ENCODE results near the gene EBF3.

Gene EBF3

GRCh38 chr10:129932751-129933433, 31.2 kb downstream of the EBF3 start:
- Histone ChIP-seq H3K79me2 (ENCODE audit: insufficient read depth, low read depth) (no peaks in the 10 kb centered on the region), H3K4me1 (ENCODE audit: low read depth, poor library complexity, severe bottlenecking) (no peaks in the 10 kb centered on the region), H3K9ac (no peak overlapping the region), H4K20me1 (ENCODE audit: insufficient read depth) (no peaks in the 10 kb centered on the region), H3K27me3 (ENCODE audit: insufficient read depth, low read depth) (no peaks in the 10 kb centered on the region), H3K27ac (no peak overlapping the region), H3K36me3 (ENCODE audit: insufficient read depth) (no peaks in the 10 kb centered on the region), H3K4me2 (no peak overlapping the region), H3K4me3 (IDR thresholded peaks at IDR 0.05; ENCODE audit: insufficient read depth, low read depth, low read length) (no peak overlapping the region), H2AFZ (ENCODE audit: low read depth) (no peak overlapping the region)
- TF ChIP-seq CTCF (conservative IDR thresholded peaks at IDR 0.05; ENCODE audit: low read depth, low read length) = no peak

DNA sequence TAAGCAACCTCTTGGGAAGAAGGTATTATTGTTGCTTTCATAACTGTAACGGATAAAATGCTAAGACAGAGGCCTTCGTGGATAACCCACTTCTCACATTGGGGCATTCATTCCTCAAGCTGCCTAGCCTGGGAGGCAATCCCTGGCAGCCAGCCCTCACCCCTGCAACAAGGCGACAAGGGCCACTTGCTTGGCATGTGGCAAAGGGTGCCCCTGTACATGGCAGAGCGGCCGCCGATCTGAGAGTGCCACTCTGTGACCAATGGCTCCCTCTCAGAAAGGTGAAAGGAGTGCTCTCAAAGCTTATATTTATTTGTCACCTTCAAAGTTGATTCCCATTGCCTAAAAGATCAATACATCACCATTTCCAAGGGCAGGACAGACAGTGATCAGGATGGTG, 31.9 kb downstream of the EBF3 start:
- H3K9ac ChIP-seq = no peak overlapping the region
- H3K79me2 ChIP-seq (ENCODE audit: insufficient read depth, low read depth) = no peaks in the 10 kb centered on the region
- H3K4me1 ChIP-seq (ENCODE audit: low read depth, poor library complexity, severe bottlenecking) = no peaks in the 10 kb centered on the region
- H3K27ac ChIP-seq = no peak overlapping the region
- no peaks in the 10 kb centered on the region for H3K36me3 ChIP-seq (ENCODE audit: insufficient read depth)
- no peak overlapping the region for H3K4me2 ChIP-seq
- H4K20me1 ChIP-seq (ENCODE audit: insufficient read depth) = no peaks in the 10 kb centered on the region
- no peaks in the 10 kb centered on the region for H3K27me3 ChIP-seq (ENCODE audit: insufficient read depth, low read depth)
- no peak overlapping the region for H2AFZ ChIP-seq (ENCODE audit: low read depth)
- TF ChIP-seq CTCF (conservative IDR thresholded peaks at IDR 0.05; ENCODE audit: low read depth, low read length) = no peak
- H3K4me3 ChIP-seq (IDR thresholded peaks at IDR 0.05; ENCODE audit: insufficient read depth, low read depth, low read length) = no peak overlapping the region

- Histone ChIP-seq H3K9ac (no peak overlapping the region), H3K4me2 (no peak overlapping the region), H4K20me1 (ENCODE audit: insufficient read depth) (no peaks in the 10 kb centered on the region), H2AFZ (ENCODE audit: low read depth) (no peak overlapping the region), H3K4me3 (IDR thresholded peaks at IDR 0.05; ENCODE audit: insufficient read depth, low read depth, low read length) (no peak overlapping the region), H3K79me2 (ENCODE audit: insufficient read depth, low read depth) (no peaks in the 10 kb centered on the region), H3K27ac (no peak overlapping the region), H3K4me1 (ENCODE audit: low read depth, poor library complexity, severe bottlenecking) (no peaks in the 10 kb centered on the region), H3K36me3 (ENCODE audit: insufficient read depth) (no peaks in the 10 kb centered on the region), H3K27me3 (ENCODE audit: insufficient read depth, low read depth) (no peaks in the 10 kb centered on the region)
- no peak for TF ChIP-seq CTCF (conservative IDR thresholded peaks at IDR 0.05; ENCODE audit: low read depth, low read length)
Measured at GRCh38 chr10:129929343-129930292, 34.5 kb downstream of the EBF3 start.

DNA sequence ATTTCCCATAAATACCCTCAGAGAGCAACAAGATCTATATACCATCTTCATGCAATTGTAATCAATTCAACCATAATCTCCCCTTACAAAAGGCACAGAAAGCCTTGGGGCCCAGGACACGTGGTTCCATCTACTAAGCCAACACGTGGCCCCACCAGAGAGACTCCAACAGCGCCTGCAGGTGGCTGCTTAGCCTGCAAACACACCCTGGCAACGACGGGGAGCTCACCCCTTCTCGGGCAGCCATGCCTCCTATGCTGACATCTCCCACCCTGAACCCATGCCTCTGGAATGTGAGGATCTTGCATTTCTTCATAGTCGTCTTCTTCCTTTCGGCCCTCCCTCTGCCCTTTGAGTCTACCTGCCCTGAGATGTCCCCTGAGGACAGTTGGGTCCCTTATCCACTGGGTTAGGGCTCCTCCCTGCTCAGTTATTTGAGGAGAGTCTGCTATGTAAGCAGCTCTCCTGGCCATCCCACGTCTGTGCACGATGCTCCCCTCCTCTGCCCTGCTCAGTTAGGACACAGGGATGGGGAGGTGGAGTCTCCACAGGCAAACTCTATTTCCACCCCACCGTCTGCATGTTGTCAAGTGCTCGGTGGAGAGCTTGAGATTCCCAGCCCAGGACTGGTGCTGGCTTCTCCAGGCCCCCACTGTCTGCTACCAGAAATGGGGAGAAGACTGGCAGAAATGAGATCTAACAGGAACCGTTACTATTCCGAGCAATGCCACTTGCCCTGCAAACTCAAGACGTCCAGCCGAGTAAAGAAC, 36.5 kb downstream of the EBF3 start:
- no peak for TF ChIP-seq CTCF (conservative IDR thresholded peaks at IDR 0.05; ENCODE audit: low read depth, low read length)
- no peaks in the 10 kb centered on the region for H3K36me3 ChIP-seq (ENCODE audit: insufficient read depth)
- no peaks in the 10 kb centered on the region for H4K20me1 ChIP-seq (ENCODE audit: insufficient read depth)
- H3K79me2 ChIP-seq (ENCODE audit: insufficient read depth, low read depth) = no peaks in the 10 kb centered on the region
- H3K27me3 ChIP-seq (ENCODE audit: insufficient read depth, low read depth) = no peaks in the 10 kb centered on the region
- H3K4me1 ChIP-seq (ENCODE audit: low read depth, poor library complexity, severe bottlenecking) = no peaks in the 10 kb centered on the region
- no peak overlapping the region for H3K27ac ChIP-seq
- no peak overlapping the region for H2AFZ ChIP-seq (ENCODE audit: low read depth)
- H3K9ac ChIP-seq = no peak overlapping the region
- no peak overlapping the region for H3K4me2 ChIP-seq
- H3K4me3 ChIP-seq (IDR thresholded peaks at IDR 0.05; ENCODE audit: insufficient read depth, low read depth, low read length) = no peak overlapping the region

All from KMS-11 (cell line).